HFF-Myc (cell line): ENCODE results near the gene CREBRF.
A peak's percentile ranks its signal among the peaks of the same experiment; 100 is the strongest.

Source experiments
- DNase-seq: peaks from one replicate; pipeline ENCODE4 v3.0.0-alpha.2; 2011; ENCODE audit warnings: low read depth; ENCODE audit errors: extremely low read depth
- H3K4me3 ChIP-seq: replicated peaks from 2 replicates; pipeline ENCODE4 v1.5.1; 2011; ENCODE audit warnings: low read depth, mild to moderate bottlenecking, control low read depth, low read length
- CTCF ChIP-seq: IDR thresholded peaks from 2 replicates; pipeline ENCODE4 v1.5.1; 2012; ENCODE audit warnings: mild to moderate bottlenecking, low read depth, low read length, control low read depth; ENCODE audit errors: missing control alignments

The CREBRF gene

GRCh38 chr5:173163219-173163618 is 107.1 kb downstream of the CREBRF start:
- no peak for TF ChIP-seq CTCF
- H3K4me3 ChIP-seq: no peak overlapping the region
- DNase-seq: peak; percentile 32

GRCh38 chr5:173165177-173166016 is 109.2 kb downstream of the CREBRF start:
- DNase-seq: no peak
- no peak for TF ChIP-seq CTCF
- H3K4me3 ChIP-seq: no peak overlapping the region

GRCh38 chr5:173172166-173172565 is 116.0 kb downstream of the CREBRF start:
- TF ChIP-seq CTCF: no peak
- H3K4me3 ChIP-seq: no peak overlapping the region
- no peak for DNase-seq

- H3K4me3 ChIP-seq: no peak overlapping the region
- TF ChIP-seq CTCF: no peak
- no peak for DNase-seq
Measured at GRCh38 chr5:173175523-173175922, 119.4 kb downstream of the CREBRF start.

- no peak for TF ChIP-seq CTCF
- H3K4me3 ChIP-seq: no peak overlapping the region
- no peak for DNase-seq
Measured at GRCh38 chr5:173178369-173178910, 122.3 kb downstream of the CREBRF start.

GRCh38 chr5:173180331-173180730 is 124.2 kb downstream of the CREBRF start:
- H3K4me3 ChIP-seq: no peak overlapping the region
- TF ChIP-seq CTCF: no peak
- no peak for DNase-seq
